ENCODE measurements around the gene SOBP. TPM values are rescaled to one million over a fixed set of nuclear protein-coding genes. Genes with fewer than 3 reads are reported as not detected.

SOBP gene
- total and polyA plus RNA-seq, 2 experiments from 2014 or later = 1.5 to 3.0 TPM

GRCh38 chr6:107585815-107586435 lies 96.0 kb downstream of the SOBP start:
- ATAC-seq (peak; percentile 86), DNase-seq (ENCODE audit: low spot score) (peak; percentile 43)
- no peaks in the 10 kb centered on the region for H3K79me2 ChIP-seq (replicated peaks; ENCODE audit: insufficient read depth)
- Mint-ChIP-seq H3K4me1 (peaks cover 39% of the 10 kb centered on the region), H3K27ac (peak overlapping the region; percentile 1; the same call in 1 of the 2 replicates), H3K9me3 (no peaks in the 10 kb centered on the region), H3K27me3 (ENCODE audit: insufficient read depth, low read depth, poor library complexity) (peaks cover 3% of the 10 kb centered on the region), H3K4me3 (no peak overlapping the region), H3K36me3 (ENCODE audit: low read depth) (no peaks in the 10 kb centered on the region)
- peaks cover 13% of the 10 kb centered on the region for H3K4me1 ChIP-seq (ENCODE audit: insufficient read depth)
- no peak overlapping the region for H3K4me3 ChIP-seq
- no peaks in the 10 kb centered on the region for H3K27me3 ChIP-seq (ENCODE audit: insufficient read depth)
- H3F3A ChIP-seq (replicated peaks; ENCODE audit: low read depth) = no peaks in the 10 kb centered on the region
- H3K36me3 ChIP-seq (ENCODE audit: insufficient read depth) = no peaks in the 10 kb centered on the region
- TF ChIP-seq JUNB (IDR thresholded peaks at IDR 0.05; ENCODE audit: unreplicated experiment) (no peak), EZH2 (IDR thresholded peaks at IDR 0.05; ENCODE audit: low read depth, unreplicated experiment) (no peak), EZH2phosphoT487 (IDR thresholded peaks at IDR 0.05; ENCODE audit: unreplicated experiment) (no peak)
- H2AFZ ChIP-seq = no peak overlapping the region
- H3K4me2 ChIP-seq = no peak overlapping the region
- H4K20me1 ChIP-seq (replicated peaks; ENCODE audit: insufficient read depth) = no peaks in the 10 kb centered on the region
- peaks cover 3% of the 10 kb centered on the region for H3K9me2 ChIP-seq (ENCODE audit: insufficient read depth)
- no peak overlapping the region for H3K27ac ChIP-seq (ENCODE audit: low read depth)

GRCh38 chr6:107587451-107587850 lies 97.5 kb downstream of the SOBP start:
- Histone ChIP-seq H3K79me2 (replicated peaks; ENCODE audit: insufficient read depth) (no peaks in the 10 kb centered on the region), H3K9me2 (ENCODE audit: insufficient read depth) (no peaks in the 10 kb centered on the region), H3K4me1 (ENCODE audit: insufficient read depth) (peaks cover 11% of the 10 kb centered on the region), H3K4me2 (no peak overlapping the region), H3K36me3 (ENCODE audit: insufficient read depth) (no peaks in the 10 kb centered on the region), H4K20me1 (replicated peaks; ENCODE audit: insufficient read depth) (no peaks in the 10 kb centered on the region), H2AFZ (no peak overlapping the region), H3K27ac (ENCODE audit: low read depth) (no peak overlapping the region), H3F3A (replicated peaks; ENCODE audit: low read depth) (no peaks in the 10 kb centered on the region), H3K27me3 (ENCODE audit: insufficient read depth) (no peaks in the 10 kb centered on the region), H3K4me3 (no peak overlapping the region)
- peaks cover 29% of the 10 kb centered on the region for H3K4me1 Mint-ChIP-seq
- no peak overlapping the region for H3K4me3 Mint-ChIP-seq
- no peak for ATAC-seq
- H3K27me3 Mint-ChIP-seq (ENCODE audit: insufficient read depth, low read depth, poor library complexity) = peaks cover 3% of the 10 kb centered on the region
- no peak overlapping the region for H3K27ac Mint-ChIP-seq
- DNase-seq (ENCODE audit: low spot score) = no peak
- H3K36me3 Mint-ChIP-seq (ENCODE audit: low read depth) = no peaks in the 10 kb centered on the region
- H3K9me3 Mint-ChIP-seq = no peaks in the 10 kb centered on the region
- TF ChIP-seq JUNB (IDR thresholded peaks at IDR 0.05; ENCODE audit: unreplicated experiment) (no peak), STAT1 (IDR thresholded peaks at IDR 0.05; ENCODE audit: unreplicated experiment) (no peak), ZNF331 (CRISPR knock-in tag; IDR thresholded peaks at IDR 0.05; ENCODE audit: low read depth) (no peak), NANOG (IDR thresholded peaks at IDR 0.05; ENCODE audit: borderline replicate concordance) (no peak), CTCF (conservative IDR thresholded peaks at IDR 0.05; ENCODE audit: low read depth in 2 of 2) (no peak), ETS1 (IDR thresholded peaks at IDR 0.05) (no peak), CREB1 (CRISPR knock-in tag; IDR thresholded peaks at IDR 0.05; ENCODE audit: low read depth) (no peak), REST (IDR thresholded peaks at IDR 0.05; ENCODE audit: unreplicated experiment) (no peak), EZH2phosphoT487 (IDR thresholded peaks at IDR 0.05; ENCODE audit: unreplicated experiment) (no peak)
